H1 (cell line): ENCODE results near the gene MACROD2. TPM values are rescaled to one million over a fixed set of nuclear protein-coding genes. Genes with fewer than 3 reads are reported as not detected.

Experiments
- CTCF ChIA-PET: fragments of 300-600 bp; sonication (Branson Sonifier 250); formaldehyde crosslinking; loops from one replicate; lab custom pipeline; 2021; ENCODE audit not compliant: partially characterized antibody; lab: Charles Lee
- POLR2A ChIA-PET: fragments of 300-600 bp; sonication (Branson Sonifier 250); formaldehyde crosslinking; loops from one replicate; lab custom pipeline; 2021; ENCODE audit warnings: inconsistent platforms; ENCODE audit not compliant: partially characterized antibody; lab: Charles Lee
- DNase-seq, 2 experiments: peaks; one replicate each; pipeline versions ENCODE4 v3.0.0 to v3.0.0-alpha.2; 2010 to 2022; ENCODE audit warnings: low spot score in 2 of 2, low read depth in 1 of 2, mixed read lengths in 1 of 2
- FAIRE-seq: peaks from 2 replicates; lab custom pipeline; 2011; peaks lifted over from hg19 to GRCh38; lab: Jason Lieb, UNC
- H2AFZ ChIP-seq: 2 replicates; pipeline ENCODE4 v1.8.1; 2012; ENCODE audit warnings: low read length, inconsistent platforms
- H2AK5ac ChIP-seq: 2 replicates; pipeline ENCODE4 v1.6.1; 2013; ENCODE audit warnings: low read depth, low read length
- H2BK120ac ChIP-seq: replicated peaks from 2 replicates; pipeline ENCODE3; 2013; ENCODE audit warnings: low read depth, low read length, inconsistent platforms
- H2BK12ac ChIP-seq: 2 replicates; pipeline ENCODE4 v1.6.1; 2013; ENCODE audit warnings: low read depth, low read length
- H2BK15ac ChIP-seq: 2 replicates; pipeline ENCODE4 v1.6.1; 2013; ENCODE audit warnings: low read length
- H2BK20ac ChIP-seq: 2 replicates; pipeline ENCODE4 v1.6.1; 2013; ENCODE audit warnings: low read length
- H2BK5ac ChIP-seq: 2 replicates; pipeline ENCODE4 v1.6.1; 2013; ENCODE audit warnings: low read depth, low read length
- H3K14ac ChIP-seq: 2 replicates; pipeline ENCODE4 v1.6.1; 2013; ENCODE audit warnings: inconsistent platforms; ENCODE audit not compliant: insufficient read length
- H3K18ac ChIP-seq: 2 replicates; pipeline ENCODE4 v1.6.1; 2013; ENCODE audit warnings: low read length; ENCODE audit errors: extremely low read depth
- H3K23ac ChIP-seq: 2 replicates; pipeline ENCODE4 v1.6.1; 2013; ENCODE audit warnings: inconsistent platforms; ENCODE audit not compliant: insufficient read length
- H3K23me2 ChIP-seq: 2 replicates; pipeline ENCODE4 v1.6.1; 2013; ENCODE audit warnings: low read depth, low read length
- H3K27ac ChIP-seq: 2 replicates; pipeline ENCODE4 v1.6.1; 2011; ENCODE audit warnings: low read depth, low read length, inconsistent platforms
- H3K27me3 ChIP-seq, 4 experiments: replicated peaks in 1 of 4; 1 replicate in 1 of 4; 2 replicates in 3 of 4; pipeline versions ENCODE4 v1.6.1 to v1.8.1; 2011 to 2013; ENCODE audit warnings: low read length in 3 of 4, mild to moderate bottlenecking in 3 of 4, inconsistent platforms in 2 of 4, mixed read lengths in 2 of 4, moderate library complexity in 1 of 4; ENCODE audit not compliant: control insufficient read depth in 3 of 4, insufficient read depth in 3 of 4; ENCODE audit errors: extremely low read depth in 1 of 4
- H3K36me3 ChIP-seq, 4 experiments: 2 replicates each; pipeline versions ENCODE4 v1.6.1 to v1.8.1; 2011 to 2013; ENCODE audit warnings: mild to moderate bottlenecking in 4 of 4, low read length in 3 of 4, moderate library complexity in 2 of 4, control low read depth in 1 of 4, inconsistent platforms in 1 of 4; ENCODE audit not compliant: insufficient read depth in 4 of 4, control insufficient read depth in 2 of 4
- H3K4ac ChIP-seq: replicated peaks from 2 replicates; pipeline ENCODE3; 2013; ENCODE audit warnings: low read length, low read depth, mixed read lengths, inconsistent platforms; ENCODE audit not compliant: insufficient read length
- H3K4me1 ChIP-seq, 4 experiments: replicated peaks in 1 of 4; 1 replicate in 1 of 4; 2 replicates in 3 of 4; pipeline versions ENCODE4 v1.6.1 to v1.8.1; 2011 to 2013; ENCODE audit warnings: low read length in 3 of 4, inconsistent platforms in 2 of 4, mixed read lengths in 1 of 4; ENCODE audit not compliant: insufficient read depth in 4 of 4, control insufficient read depth in 3 of 4
- H3K4me2 ChIP-seq, 2 experiments: 2 replicates each; pipeline versions ENCODE4 v1.6.1 to v1.8.1; 2011 to 2013; ENCODE audit warnings: low read depth in 2 of 2, low read length in 2 of 2, control low read depth in 1 of 2, inconsistent platforms in 1 of 2, mild to moderate bottlenecking in 1 of 2; ENCODE audit not compliant: insufficient read depth in 1 of 2
- H3K4me3 ChIP-seq, 4 experiments: fragments of 200-600, 300-600 bp in 1 of 4; sonication (generic), shearing (Covaris generic), sonication (Bioruptor Twin) in 1 of 4; 2 replicates each; pipeline versions ENCODE4 v1.5.1 to v1.8.1; 2011 to 2016; ENCODE audit warnings: low read length in 4 of 4, low read depth in 3 of 4, control low read depth in 2 of 4, inconsistent platforms in 2 of 4, mild to moderate bottlenecking in 2 of 4, mixed read lengths in 1 of 4, moderate library complexity in 1 of 4; ENCODE audit not compliant: insufficient read depth in 2 of 4; ENCODE audit errors: extremely low read depth in 1 of 4
- H3K56ac ChIP-seq: replicated peaks from 2 replicates; pipeline ENCODE3; 2013; ENCODE audit warnings: low read depth, mild to moderate bottlenecking, mixed read lengths, low read length, inconsistent platforms; ENCODE audit not compliant: insufficient read length
- H3K79me1 ChIP-seq: 2 replicates; pipeline ENCODE4 v1.6.1; 2013; ENCODE audit warnings: low read depth, low read length, control low read depth
- H3K79me2 ChIP-seq, 2 experiments: 2 replicates each; pipeline versions ENCODE4 v1.6.1 to v1.8.1; 2012 to 2013; ENCODE audit warnings: low read length in 2 of 2, mild to moderate bottlenecking in 2 of 2, inconsistent platforms in 1 of 2; ENCODE audit not compliant: insufficient read depth in 2 of 2, control insufficient read depth in 1 of 2
- H3K9ac ChIP-seq, 4 experiments: replicated peaks in 1 of 4; 1 replicate in 1 of 4; 2 replicates in 3 of 4; pipeline versions ENCODE4 v1.6.1 to v1.8.1; 2011 to 2013; ENCODE audit warnings: low read depth in 3 of 4, low read length in 3 of 4, control low read depth in 2 of 4, mild to moderate bottlenecking in 2 of 4, moderate library complexity in 2 of 4, inconsistent platforms in 1 of 4; ENCODE audit errors: extremely low read depth in 1 of 4
- H3K9me3 ChIP-seq, 2 experiments: 2 replicates each; pipeline versions ENCODE4 v1.6.1 to v1.8.1; 2012 to 2013; ENCODE audit warnings: mild to moderate bottlenecking in 2 of 2, moderate library complexity in 2 of 2, control low read depth in 1 of 2, inconsistent platforms in 1 of 2, low read depth in 1 of 2, low read length in 1 of 2, mixed read lengths in 1 of 2; ENCODE audit not compliant: insufficient read depth in 2 of 2
- H4K20me1 ChIP-seq, 2 experiments: replicated peaks in 1 of 2; 2 replicates each; pipeline versions ENCODE3 to v1.8.1; 2011 to 2013; ENCODE audit warnings: inconsistent platforms in 2 of 2, low read length in 2 of 2, mild to moderate bottlenecking in 1 of 2; ENCODE audit not compliant: insufficient read depth in 2 of 2, control insufficient read depth in 1 of 2
- H4K5ac ChIP-seq: 2 replicates; pipeline ENCODE4 v1.6.1; 2013; ENCODE audit warnings: low read length, low read depth, mixed read lengths, inconsistent platforms; ENCODE audit not compliant: insufficient read length
- H4K8ac ChIP-seq: 2 replicates; pipeline ENCODE4 v1.8.0; 2013; ENCODE audit warnings: mild to moderate bottlenecking, moderate library complexity, low read length, inconsistent platforms; ENCODE audit not compliant: insufficient read depth; ENCODE audit errors: extremely low read depth
- H4K91ac ChIP-seq: replicated peaks from 2 replicates; pipeline ENCODE3; 2013; ENCODE audit warnings: low read length, mixed read lengths, inconsistent platforms; ENCODE audit not compliant: insufficient read length
- CBX8 ChIP-seq: fragments of 300-800, 300-1000 bp; sonication (generic); IDR thresholded peaks from 2 replicates; pipeline ENCODE4 v1.7.1; 2016; ENCODE audit warnings: low read depth, low read length, borderline replicate concordance
- JUN ChIP-seq: IDR thresholded peaks from 2 replicates; pipeline ENCODE4 v1.6.1; 2011; ENCODE audit warnings: low read depth, mild to moderate bottlenecking, improper control_type of control experiment, low read length
- NANOG ChIP-seq: IDR thresholded peaks from 2 replicates; pipeline ENCODE4 v1.6.1; 2011; ENCODE audit warnings: low read length, low read depth, mild to moderate bottlenecking, inconsistent platforms; ENCODE audit not compliant: insufficient read depth, poor library complexity, severe bottlenecking
- PHF8 ChIP-seq: fragments of 200-600 bp; sonication (generic); conservative IDR thresholded peaks from 2 replicates; pipeline ENCODE4 v1.7.1; 2012; ENCODE audit warnings: low read depth, mild to moderate bottlenecking, inconsistent platforms, low read length, moderate library complexity
- SP1 ChIP-seq: IDR thresholded peaks from 2 replicates; pipeline ENCODE4 v1.6.1; 2011; ENCODE audit warnings: low read depth, low read length
- TAF1 ChIP-seq: IDR thresholded peaks from 2 replicates; pipeline ENCODE4 v1.6.1; 2011; ENCODE audit warnings: mild to moderate bottlenecking, low read depth, low read length
- TBP ChIP-seq: IDR thresholded peaks from 2 replicates; pipeline ENCODE4 v1.6.1; 2011; ENCODE audit warnings: low read depth, low read length, improper control_type of control experiment
- WGBS, 2 experiments: shearing (Covaris generic) in 1 of 2; methylation state at CpG; one replicate each; pipeline versions ENCODE4 v1.1.6 to v1.1.7; 2013 to 2015; ENCODE audit warnings: low lambda C conversion rate in 2 of 2, mixed read lengths in 2 of 2, inconsistent platforms in 1 of 2, low coverage in 1 of 2, missing lambda C conversion rate in 1 of 2; ENCODE audit not compliant: insufficient replicate concordance in 2 of 2, insufficient coverage in 1 of 2, insufficient read length in 1 of 2; ENCODE audit errors: extremely low coverage in 1 of 2, missing lambda C conversion rate in 1 of 2; 5-methylcytosine and 5-hydroxymethylcytosine counted together
- polyA plus RNA-seq, 7 experiments: library from polyadenylated mRNA; depleted of rRNA in 3 of 7; stranded (reverse) in 5 of 7; unstranded in 2 of 7; fragments of >200 nt in 5 of 7; fragments of 200-250 nt in 2 of 7; gene quantifications; 1 replicate in 5 of 7; 2 replicates in 1 of 7; 4 replicates in 1 of 7; pipeline versions ENCODE4 v1.2.1 to v1.2.3, GENCODE V29; 2011 to 2013; ENCODE audit warnings: missing spikeins in 2 of 7, mixed read lengths in 2 of 7
- total RNA-seq: library from RNA; stranded (reverse); fragmentation: NEBNext Ultra II Directional; extraction: Animal tissue kit (Norgen Biotek cat#: 25700); gene quantifications from 2 replicates; pipeline ENCODE4 v1.2.1, GENCODE V29; 2021

Gene MACROD2
- total and polyA plus RNA-seq, 2 of the 8 experiments (the other 6 are each of a cell fraction or from before 2014, with no cell fraction given) = 0.70 to 3.9 TPM

DNA sequence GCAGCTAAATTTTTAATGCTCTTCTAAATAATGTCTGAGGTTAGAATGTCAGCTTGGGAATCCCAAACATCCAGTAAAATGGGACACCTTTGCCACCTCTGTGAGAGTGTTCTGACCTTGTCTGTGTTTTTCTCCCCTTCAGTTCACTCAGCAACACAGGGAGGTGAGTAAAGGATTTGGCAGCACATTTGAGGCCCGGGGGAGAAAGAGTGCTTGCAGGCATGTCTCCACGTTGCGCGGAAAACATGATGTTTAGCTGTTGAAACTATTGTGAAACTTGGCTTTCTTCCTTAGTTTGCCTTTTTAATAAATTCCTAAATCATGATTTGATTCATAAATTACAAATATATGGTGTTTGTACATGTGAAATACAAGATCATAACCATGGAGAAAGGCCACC lies 1049.9 kb downstream of the MACROD2 start:
- no peak overlapping the region for H3K4me2 ChIP-seq
- no peak overlapping the region for H2BK120ac ChIP-seq
- no peak for FAIRE-seq
- TF ChIP-seq JUN = no peak
- no peak for TF ChIP-seq NANOG
- no peak for TF ChIP-seq SP1
- no peak for TF ChIP-seq TBP
- no peak for TF ChIP-seq PHF8
- TF ChIP-seq TAF1 = no peak
- TF ChIP-seq CBX8 = no peak

More for the DNA sequence above, 1049.9 kb downstream of the MACROD2 start:
- Histone ChIP-seq H3K27ac (no peak overlapping the region), H2AFZ (no peak overlapping the region), H3K23me2 (no peaks in the 10 kb centered on the region; the same call in none of the 2 replicates), H3K4ac (no peak overlapping the region), H3K9me3 (no peaks in the 10 kb centered on the region), H2AK5ac (no peak overlapping the region), H3K56ac (no peak overlapping the region), H2BK5ac (no peak overlapping the region), H2BK15ac (no peak overlapping the region), H3K4me1 (no peaks in the 10 kb centered on the region), H4K8ac (no peak overlapping the region), H3K79me2 (no peaks in the 10 kb centered on the region), H4K20me1 (no peaks in the 10 kb centered on the region), H3K14ac (no peak overlapping the region), H3K23ac (no peak overlapping the region), H3K79me1 (no peaks in the 10 kb centered on the region), H3K27me3 (no peaks in the 10 kb centered on the region), H2BK12ac (no peak overlapping the region), H4K91ac (no peak overlapping the region), H3K18ac (no peak overlapping the region), H3K4me3 (no peak overlapping the region), H2BK20ac (no peak overlapping the region), H4K5ac (no peak overlapping the region), H3K36me3 (no peaks in the 10 kb centered on the region), H3K9ac (no peak overlapping the region)
- ChIA-PET CTCF (interaction anchor here (1.0 to 1.2 kb wide), 3 partner anchors 8 to 446 kb away, joined by 3 to 5 read pairs (median 4); no protein-coding TSS in a partner anchor), POLR2A (no interaction called here)
- WGBS, 2 experiments = 97% methylated on average over 4 of the region's 4 CpGs; no CpG with 5 or more reads in 1 of the 2 experiments
- DNase-seq = no peak
